AG04449 (cell line): ENCODE measurements around the gene DISP2.

Source experiments
- CTCF ChIA-PET: fragments of 350-600 bp; formaldehyde crosslinking; extraction: SDS; loops from one replicate; lab custom pipeline; 2021; ENCODE audit warnings: antibody characterized with exemption; lab: Yijun Ruan, JAX
- POLR2A ChIA-PET: fragments of 400-600, 350-600 bp; formaldehyde crosslinking; extraction: SDS; loops from one replicate; lab custom pipeline; 2020; ENCODE audit warnings: antibody characterized with exemption, inconsistent platforms; lab: Yijun Ruan, JAX
- DNase-seq: peaks from one replicate; pipeline ENCODE4 v3.0.0-alpha.2; 2010; ENCODE audit warnings: low read depth, low spot score
- H3K4me3 ChIP-seq: 2 replicates; pipeline ENCODE4 v1.5.1; 2011; ENCODE audit warnings: low read depth, mild to moderate bottlenecking, control low read depth, low read length
- TF ChIP-seq, protein P1 (sequence below): IDR thresholded peaks from one replicate; pipeline ENCODE4 v1.5.1; 2011; ENCODE audit warnings: mild to moderate bottlenecking, moderate library complexity, low read length, control low read depth, inconsistent platforms; ENCODE audit not compliant: insufficient read depth; ENCODE audit errors: missing control alignments

DISP2 gene

DNA sequence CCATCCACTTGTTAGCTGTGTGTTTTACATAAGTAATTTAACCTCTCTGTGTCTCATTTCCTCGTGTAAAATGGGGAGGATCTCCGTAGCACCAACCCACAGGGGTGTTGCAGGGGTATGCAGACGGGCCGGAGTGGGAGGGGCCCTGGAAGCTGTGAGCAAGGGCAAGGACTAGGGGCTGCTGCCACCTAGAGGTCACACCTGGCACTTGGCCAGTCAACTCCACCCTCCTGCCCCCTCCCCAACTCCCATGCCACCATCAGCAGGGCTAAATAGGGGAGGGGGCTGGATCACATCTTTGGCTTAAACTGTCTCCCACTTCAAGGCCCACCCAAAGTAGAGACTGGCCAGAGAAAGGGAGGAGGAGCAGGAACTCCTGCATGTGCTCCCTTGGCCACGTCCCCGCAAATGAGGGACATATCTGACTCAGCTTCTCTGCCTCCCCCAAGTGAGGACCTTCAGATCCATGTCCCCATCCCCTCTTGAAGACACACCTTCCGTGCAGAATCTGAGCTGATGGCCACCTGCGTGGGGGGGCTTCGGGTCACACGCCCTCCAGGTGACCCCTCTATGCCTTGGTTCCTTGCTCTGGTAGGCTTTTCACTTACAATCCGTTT, 19.9 kb upstream of the DISP2 start:
- TF ChIP-seq, protein P1, sequence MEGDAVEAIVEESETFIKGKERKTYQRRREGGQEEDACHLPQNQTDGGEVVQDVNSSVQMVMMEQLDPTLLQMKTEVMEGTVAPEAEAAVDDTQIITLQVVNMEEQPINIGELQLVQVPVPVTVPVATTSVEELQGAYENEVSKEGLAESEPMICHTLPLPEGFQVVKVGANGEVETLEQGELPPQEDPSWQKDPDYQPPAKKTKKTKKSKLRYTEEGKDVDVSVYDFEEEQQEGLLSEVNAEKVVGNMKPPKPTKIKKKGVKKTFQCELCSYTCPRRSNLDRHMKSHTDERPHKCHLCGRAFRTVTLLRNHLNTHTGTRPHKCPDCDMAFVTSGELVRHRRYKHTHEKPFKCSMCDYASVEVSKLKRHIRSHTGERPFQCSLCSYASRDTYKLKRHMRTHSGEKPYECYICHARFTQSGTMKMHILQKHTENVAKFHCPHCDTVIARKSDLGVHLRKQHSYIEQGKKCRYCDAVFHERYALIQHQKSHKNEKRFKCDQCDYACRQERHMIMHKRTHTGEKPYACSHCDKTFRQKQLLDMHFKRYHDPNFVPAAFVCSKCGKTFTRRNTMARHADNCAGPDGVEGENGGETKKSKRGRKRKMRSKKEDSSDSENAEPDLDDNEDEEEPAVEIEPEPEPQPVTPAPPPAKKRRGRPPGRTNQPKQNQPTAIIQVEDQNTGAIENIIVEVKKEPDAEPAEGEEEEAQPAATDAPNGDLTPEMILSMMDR: peak; percentile 84
- H3K4me3 ChIP-seq: peak overlapping the region; percentile 48
- no peak for DNase-seq
- POLR2A ChIA-PET: interaction anchor here (0.9 to 5.2 kb wide), 5 partner anchors 9 to 84 kb away, joined by 3 to 81 read pairs (median 3); partner anchors contain the start of gene INAFM2
- CTCF ChIA-PET: interaction anchor here (0.8 to 21.8 kb wide), 17 partner anchors 8 to 121 kb away, joined by 3 to 385 read pairs (median 6); partner anchors contain the start of genes DISP2, INAFM2, IVD and KNSTRN

DNA sequence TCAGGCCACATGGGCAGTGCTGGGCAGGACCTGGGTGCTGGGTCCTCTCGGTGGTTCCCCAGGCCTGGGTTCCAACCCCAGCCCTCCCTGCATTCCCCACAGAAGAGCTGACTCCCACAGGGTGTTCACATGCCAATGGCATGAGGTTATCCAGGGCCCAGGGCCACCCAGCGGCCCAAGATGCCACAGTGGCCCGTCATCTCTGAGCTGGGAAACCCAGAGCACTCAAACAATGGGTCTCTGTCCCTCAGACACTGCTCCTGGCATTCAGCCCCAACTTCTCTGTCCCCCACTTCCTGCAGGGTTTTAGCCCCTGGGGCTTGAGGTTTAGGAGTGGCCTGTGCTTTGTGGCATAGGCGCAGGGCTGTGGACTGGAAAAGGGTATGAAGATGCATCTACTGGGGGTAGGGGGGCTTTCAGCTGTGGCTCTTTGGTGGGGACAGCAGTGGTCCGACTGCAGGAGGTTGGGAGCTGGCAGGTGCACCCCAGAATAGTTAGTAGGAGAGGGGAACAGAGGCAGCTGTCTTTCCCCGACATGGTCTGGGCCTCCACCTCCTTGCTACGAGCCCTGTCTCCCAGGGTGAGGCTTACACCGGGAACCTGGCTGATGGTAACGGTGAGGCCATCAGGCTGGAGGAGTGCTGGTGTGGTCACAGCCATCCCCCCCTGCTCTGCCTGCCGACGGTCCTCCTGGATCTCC, 18.9 kb upstream of the DISP2 start:
- ChIA-PET CTCF (interaction anchor here (0.8 to 21.8 kb wide), 17 partner anchors 10 to 121 kb away, joined by 3 to 385 read pairs (median 6); partner anchors contain the start of genes ANKRD63, DISP2, INAFM2 and IVD), POLR2A (interaction anchor here (0.9 to 5.2 kb wide), 7 partner anchors 10 to 83 kb away, joined by 3 to 81 read pairs (median 3); partner anchors contain the start of gene INAFM2)
- H3K4me3 ChIP-seq: peak overlapping the region; percentile 58
- DNase-seq: peak; percentile 76
- TF ChIP-seq, protein P1: no peak

DNA sequence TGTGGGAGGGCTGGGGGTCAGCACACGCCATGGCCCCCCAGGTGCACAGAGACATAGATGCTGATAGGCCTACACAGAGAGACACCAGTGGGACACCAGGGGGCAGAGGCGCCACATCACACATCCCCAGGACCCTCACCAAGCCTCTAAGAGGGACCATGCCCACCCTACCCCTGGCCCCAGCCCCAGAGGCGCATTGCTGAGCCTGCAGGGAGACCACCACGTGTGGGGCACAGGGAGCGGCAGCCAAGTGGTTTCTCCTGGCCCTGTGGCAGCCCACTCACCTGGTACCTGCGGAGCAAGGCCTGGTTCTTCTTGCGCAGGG, 18.4 kb upstream of the DISP2 start:
- DNase-seq: no peak
- CTCF ChIA-PET: interaction anchor here (1.1 to 21.8 kb wide), 12 partner anchors 10 to 100 kb away, joined by 3 to 385 read pairs (median 39); partner anchors contain the start of genes ANKRD63, DISP2, INAFM2 and KNSTRN
- TF ChIP-seq, protein P1: peak; percentile 31
- POLR2A ChIA-PET: interaction anchor here (1.4 to 5.2 kb wide), 4 partner anchors 10 to 54 kb away, joined by 3 to 81 read pairs (median 9); partner anchors contain the start of gene INAFM2
- peak overlapping the region; percentile 58 for H3K4me3 ChIP-seq

- CTCF ChIA-PET: interaction anchor here (1.1 to 21.8 kb wide), 11 partner anchors 10 to 100 kb away, joined by 3 to 385 read pairs (median 60); partner anchors contain the start of genes ANKRD63, DISP2, INAFM2 and PHGR1
- TF ChIP-seq, protein P1: no peak
- POLR2A ChIA-PET: interaction anchor here (0.6 to 5.2 kb wide), 5 partner anchors 11 to 1450 kb away, joined by 3 to 81 read pairs (median 5); partner anchors contain the start of gene INAFM2
- H3K4me3 ChIP-seq: peak overlapping the region; percentile 58
- DNase-seq: no peak
Measured at GRCh38 chr15:40340038-40340739, 17.8 kb upstream of the DISP2 start.

DNA sequence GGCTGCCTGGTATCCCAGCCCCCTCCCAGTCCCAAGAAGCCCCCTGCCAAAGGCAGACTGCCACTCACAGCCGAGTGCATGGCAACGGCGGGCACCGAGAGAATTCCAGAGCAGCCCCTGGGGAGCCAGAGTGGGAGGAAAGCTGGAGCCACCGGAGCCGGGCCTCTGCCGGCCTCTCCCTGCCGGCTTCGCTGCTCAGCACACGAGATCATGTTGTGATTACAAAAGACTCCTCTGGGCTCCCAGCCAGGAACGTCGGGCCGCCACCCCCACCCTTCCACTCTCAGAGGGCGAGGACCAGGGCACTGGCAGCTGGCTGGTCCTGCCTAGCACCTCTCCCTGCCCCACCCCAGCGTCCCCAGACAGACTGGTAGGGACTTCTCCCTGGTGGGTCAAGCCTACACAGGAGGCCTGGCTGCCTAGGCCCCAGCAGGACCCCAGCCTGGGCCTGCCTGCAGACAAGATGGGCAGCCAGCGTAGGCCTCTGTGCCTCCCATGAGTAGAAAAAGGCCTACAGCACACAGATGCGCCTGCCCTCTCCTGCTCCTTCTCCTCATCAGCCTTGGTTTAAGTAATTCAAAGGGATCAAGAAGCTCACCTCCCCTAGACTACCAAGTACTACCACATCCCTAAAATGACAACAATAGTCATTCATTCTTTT, 17.1 kb upstream of the DISP2 start, which contains the start of gene CCDC9B:
CCDC9B (minus strand) TSS at position 200 of the 661 bp plus-strand sequence; CDS start at position 80, 120 bp downstream.
- H3K4me3 ChIP-seq: peak within 1 kb of the TSS; percentile 58
- POLR2A ChIA-PET: interaction anchor here (0.5 to 5.2 kb wide), 4 partner anchors 11 to 1450 kb away, joined by 3 to 81 read pairs (median 8); partner anchors contain the start of gene INAFM2
- DNase-seq: no peak
- TF ChIP-seq, protein P1: no peak
- CTCF ChIA-PET: interaction anchor here (0.8 to 21.8 kb wide), 10 partner anchors 12 to 166 kb away, joined by 4 to 385 read pairs (median 86); partner anchors contain the start of genes DISP2, INAFM2, PHGR1 and PLCB2
